Muscle layer of colon (tissue), 2 donors: ENCODE measurements around the gene CEP250.
"Not testable (repeated sequence)": the region's sequence is repeated elsewhere in the genome, so short reads cannot be mapped to it uniquely, and the experiment has no call there.

Source experiments
- H3K27ac ChIP-seq: one replicate; pipeline ENCODE4 v1.7.0; 2013; ENCODE audit warnings: low read depth, mild to moderate bottlenecking, low read length, moderate library complexity
- H3K27me3 ChIP-seq, 2 donors: one replicate each; pipeline ENCODE4 v1.7.0; 2013; ENCODE audit warnings: low read length in 2 of 2, mild to moderate bottlenecking in 2 of 2; ENCODE audit not compliant: insufficient read depth in 2 of 2, control insufficient read depth in 1 of 2
- H3K36me3 ChIP-seq: one replicate; pipeline ENCODE4 v1.7.0; 2013; ENCODE audit warnings: mild to moderate bottlenecking, low read length; ENCODE audit not compliant: insufficient read depth
- H3K4me1 ChIP-seq: one replicate; pipeline ENCODE4 v1.7.0; 2013; ENCODE audit warnings: mild to moderate bottlenecking, low read length; ENCODE audit not compliant: insufficient read depth
- H3K4me3 ChIP-seq, 2 donors: one replicate each; pipeline ENCODE4 v1.7.0; 2013; ENCODE audit warnings: low read length in 2 of 2, low read depth in 1 of 2, mild to moderate bottlenecking in 1 of 2, moderate library complexity in 1 of 2
- H3K9ac ChIP-seq: one replicate; pipeline ENCODE4 v1.7.0; 2013; ENCODE audit warnings: low read length
- H3K9me3 ChIP-seq: one replicate; pipeline ENCODE4 v1.7.0; 2013; ENCODE audit warnings: mild to moderate bottlenecking, low read length
- donor health status: abdominal sarcoma.
- donor health status: Adenocarcinoma of cecum.

The CEP250 gene

DNA sequence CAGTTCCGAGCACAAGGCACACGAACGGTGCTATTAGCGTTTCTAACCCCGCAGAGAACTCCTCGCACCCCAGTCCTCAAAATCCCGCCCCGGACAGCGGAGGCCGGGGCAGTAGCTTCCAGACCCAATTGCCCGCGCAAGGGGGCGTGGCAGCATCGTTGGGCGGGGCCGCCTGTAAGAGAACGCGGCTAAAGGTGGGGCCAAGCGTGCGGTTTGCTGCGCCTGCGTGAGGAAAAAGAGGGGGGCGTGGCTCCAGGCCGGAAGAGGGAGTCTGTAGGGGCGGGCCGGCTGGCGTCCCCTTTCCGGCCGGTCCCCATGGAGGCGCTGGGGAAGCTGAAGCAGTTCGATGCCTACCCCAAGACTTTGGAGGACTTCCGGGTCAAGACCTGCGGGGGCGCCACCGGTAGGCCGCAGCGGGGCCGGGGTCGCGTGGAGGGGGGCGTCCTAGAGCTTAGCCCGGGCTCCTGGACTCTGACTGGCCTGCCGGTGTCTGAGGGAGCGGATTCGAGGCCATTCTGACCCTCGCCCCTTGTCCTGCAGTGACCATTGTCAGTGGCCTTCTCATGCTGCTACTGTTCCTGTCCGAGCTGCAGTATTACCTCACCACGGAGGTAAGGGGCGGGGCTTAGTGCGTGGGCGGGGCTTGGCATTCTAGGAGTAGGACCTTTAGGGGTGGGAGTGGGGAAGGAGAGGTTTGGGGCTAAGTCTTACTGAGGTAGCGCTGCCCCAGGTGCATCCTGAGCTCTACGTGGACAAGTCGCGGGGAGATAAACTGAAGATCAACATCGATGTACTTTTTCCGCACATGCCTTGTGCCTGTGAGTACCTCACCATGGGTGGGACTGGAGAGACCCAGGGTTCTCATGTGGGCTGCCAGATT is 86.6 kb downstream of the CEP250 start, which contains the start of gene ERGIC3:
Gene ERGIC3 (plus strand): TSS at position 296 of the 880 bp plus-strand sequence. CDS start 20 bp downstream, at position 316.
- H3K27ac ChIP-seq = peak within 1 kb of the TSS; percentile 72
- H3K4me1 ChIP-seq = peaks cover 19% of the 10 kb centered on the region
- H3K27me3 ChIP-seq = no peaks in the 10 kb centered on the region
- no peak within 1 kb of the TSS for H3K9ac ChIP-seq
- H3K4me3 ChIP-seq = peak within 1 kb of the TSS; percentile 91 to 94
- peaks cover 7% of the 10 kb centered on the region for H3K36me3 ChIP-seq
- H3K9me3 ChIP-seq = no peaks in the 10 kb centered on the region

DNA sequence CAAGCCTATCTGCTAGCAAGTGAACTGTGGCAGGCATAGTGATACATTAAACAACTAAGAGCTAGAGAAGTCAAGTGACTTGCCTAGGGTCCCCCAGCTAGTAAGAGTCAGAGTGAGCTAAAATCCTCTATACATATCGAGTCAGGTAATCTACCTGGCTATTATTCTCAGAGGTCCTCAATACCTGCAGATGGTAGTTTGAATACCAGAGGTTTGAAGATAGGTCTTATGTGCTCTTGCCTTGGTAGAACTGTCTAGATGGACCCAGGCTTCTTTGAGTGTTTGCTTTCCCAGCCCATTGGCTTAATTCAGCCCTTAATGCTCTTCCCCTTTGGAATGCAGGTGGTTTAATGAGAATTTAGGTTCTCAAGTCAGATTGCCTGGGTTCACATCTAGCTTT is 87.6 kb downstream of the CEP250 start:
- Histone ChIP-seq H3K36me3 (peaks cover 13% of the 10 kb centered on the region), H3K27me3 (no peaks in the 10 kb centered on the region), H3K4me1 (peaks cover 19% of the 10 kb centered on the region), H3K27ac (no peak overlapping the region), H3K9me3 (no peaks in the 10 kb centered on the region), H3K4me3 (peak overlapping the region in 1 of 2 donors; percentile 91), H3K9ac (no peak overlapping the region)

DNA sequence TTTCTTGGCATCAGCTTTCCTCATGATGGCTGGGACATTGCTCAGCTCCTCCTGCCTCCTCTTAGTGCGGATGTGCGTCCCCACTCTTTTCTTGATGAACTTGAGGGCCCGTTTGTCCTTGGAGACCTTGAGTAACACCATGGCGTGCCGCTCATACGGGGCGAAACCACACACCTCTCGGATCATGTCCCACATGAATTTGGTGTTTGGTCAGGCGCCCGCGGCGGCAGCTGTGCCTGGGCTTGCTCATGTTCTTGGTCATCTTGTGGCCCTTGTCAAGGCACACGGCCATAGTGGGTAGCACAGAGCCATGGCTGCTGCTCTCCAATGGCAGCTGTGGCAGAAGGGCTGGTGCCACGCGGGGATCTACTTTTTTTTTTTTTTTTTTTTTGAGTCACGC is 89.0 kb downstream of the CEP250 start:
- no peak overlapping the region for H3K9ac ChIP-seq
- H3K27ac ChIP-seq = no peak overlapping the region
- H3K9me3 ChIP-seq = no peaks in the 10 kb centered on the region
- no peaks in the 10 kb centered on the region for H3K27me3 ChIP-seq
- no peak overlapping the region for H3K4me3 ChIP-seq
- peaks cover 19% of the 10 kb centered on the region for H3K4me1 ChIP-seq
- H3K36me3 ChIP-seq = peaks cover 25% of the 10 kb centered on the region

DNA sequence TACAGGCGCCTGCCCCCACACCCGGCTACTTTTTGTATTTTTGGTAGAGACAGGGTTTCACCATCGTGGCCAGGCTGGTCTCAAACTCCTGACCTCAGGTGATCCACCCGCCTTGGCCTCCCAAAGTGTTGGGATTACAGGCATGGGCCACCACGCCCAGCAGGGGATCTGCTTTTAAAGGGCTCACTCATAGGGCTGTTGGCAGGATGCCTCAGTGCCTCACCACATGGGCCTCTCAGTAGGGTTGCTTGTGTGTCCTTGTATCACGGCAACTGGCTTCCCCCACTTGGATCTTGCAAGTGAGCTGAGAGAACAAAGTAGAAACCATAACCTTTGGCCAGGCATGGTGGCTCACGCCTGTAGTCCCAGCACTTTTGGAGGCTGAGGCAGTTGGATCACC is 89.5 kb downstream of the CEP250 start:
- H3K9ac ChIP-seq, H3K27ac ChIP-seq, H3K9me3 ChIP-seq, H3K27me3 ChIP-seq, H3K4me3 ChIP-seq: not testable (repeated sequence)
- Histone ChIP-seq H3K4me1 (peaks cover 19% of the 10 kb centered on the region), H3K36me3 (peaks cover 29% of the 10 kb centered on the region)

DNA sequence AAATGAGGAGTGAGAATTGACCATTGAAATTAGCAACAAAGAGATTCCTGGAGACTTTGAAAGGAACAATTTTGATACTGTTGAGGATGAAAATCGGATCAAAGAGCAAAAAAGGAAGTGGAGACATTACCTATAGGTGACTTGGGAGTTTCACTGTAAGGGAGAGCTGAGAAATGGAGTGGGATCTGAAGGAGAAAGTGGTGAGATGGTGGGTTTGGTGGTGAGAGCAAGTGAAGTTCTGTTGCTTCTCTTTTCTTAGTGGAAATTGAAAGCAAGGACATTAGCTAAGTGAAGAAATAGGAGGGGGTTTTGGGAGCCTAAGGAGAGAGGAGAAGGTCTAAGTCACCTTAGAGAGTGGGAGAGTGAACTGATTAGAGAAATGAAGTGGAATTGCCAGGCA is 90.7 kb downstream of the CEP250 start:
- Histone ChIP-seq H3K4me1 (peaks cover 17% of the 10 kb centered on the region), H3K27ac (no peak overlapping the region), H3K9me3 (no peaks in the 10 kb centered on the region), H3K36me3 (peaks cover 32% of the 10 kb centered on the region), H3K4me3 (no peak overlapping the region), H3K27me3 (no peaks in the 10 kb centered on the region), H3K9ac (no peak overlapping the region)

DNA sequence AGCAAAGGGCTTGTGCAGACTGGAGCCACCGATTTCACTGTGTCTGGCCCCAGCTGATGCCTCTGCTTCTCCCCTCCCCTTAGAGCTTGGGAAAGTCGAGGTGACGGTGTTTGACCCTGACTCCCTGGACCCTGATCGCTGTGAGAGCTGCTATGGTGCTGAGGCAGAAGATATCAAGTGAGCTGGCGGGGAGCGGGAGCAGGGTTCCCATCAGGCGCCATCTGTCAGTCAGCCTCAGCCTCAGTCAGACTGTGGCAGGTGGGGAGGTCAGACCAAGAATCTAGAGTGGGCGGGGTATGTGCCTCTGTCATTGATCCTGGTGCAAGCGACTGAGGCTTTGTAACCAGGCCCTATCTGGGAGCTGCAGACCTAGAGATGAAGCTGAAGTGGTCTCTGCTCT is 91.9 kb downstream of the CEP250 start:
- Histone ChIP-seq H3K27ac (no peak overlapping the region), H3K9me3 (no peaks in the 10 kb centered on the region), H3K36me3 (peaks cover 44% of the 10 kb centered on the region)

DNA sequence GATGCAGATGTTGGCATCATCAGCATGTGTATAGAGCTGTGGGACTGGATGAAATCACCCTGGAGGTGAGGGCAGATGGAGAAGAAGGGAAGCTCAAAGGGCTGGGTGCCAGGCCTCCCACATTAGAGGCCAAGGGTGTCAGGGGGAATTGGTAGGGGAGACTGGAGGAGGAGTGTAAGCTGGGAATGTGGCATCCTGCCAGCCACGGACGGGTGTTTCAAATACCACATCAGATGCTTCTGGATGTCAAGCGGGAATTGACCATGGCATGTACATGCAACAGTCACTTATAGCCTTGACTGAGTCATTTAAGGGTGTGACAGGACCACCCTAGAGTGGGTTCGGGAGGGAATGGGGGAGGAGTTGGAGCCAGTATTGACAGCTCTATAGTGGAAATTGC is 96.1 kb downstream of the CEP250 start:
- peaks cover 64% of the 10 kb centered on the region for H3K36me3 ChIP-seq
- no peaks in the 10 kb centered on the region for H3K4me1 ChIP-seq

More for the DNA sequence above, 91.9 kb downstream of the CEP250 start:
- Histone ChIP-seq H3K9ac (no peak overlapping the region), H3K27me3 (no peaks in the 10 kb centered on the region), H3K4me1 (peaks cover 10% of the 10 kb centered on the region), H3K4me3 (no peak overlapping the region)

DNA sequence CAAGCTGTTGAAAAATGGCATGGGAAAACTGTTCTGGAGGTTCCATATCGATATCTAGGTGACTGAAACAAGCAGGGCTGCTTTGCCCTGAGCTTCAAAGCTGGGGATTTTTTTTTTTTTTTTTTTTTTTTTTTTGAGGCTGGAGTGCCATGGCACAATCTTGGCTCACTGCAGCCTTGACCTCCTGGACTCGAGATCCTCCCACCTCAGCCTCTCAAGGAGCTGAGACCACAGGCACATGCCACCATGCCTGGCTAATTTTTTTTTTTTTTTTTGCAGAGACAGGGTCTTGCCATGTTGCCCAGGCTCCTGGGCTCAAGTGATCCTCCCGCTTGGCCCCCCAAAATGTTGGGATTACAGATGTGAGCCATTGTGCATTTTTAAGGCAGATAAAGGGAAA is 97.5 kb downstream of the CEP250 start:
- Histone ChIP-seq H3K27me3 (no peaks in the 10 kb centered on the region), H3K36me3 (peaks cover 62% of the 10 kb centered on the region), H3K9ac (no peak overlapping the region), H3K9me3 (no peaks in the 10 kb centered on the region), H3K4me3 (no peak overlapping the region), H3K27ac (no peak overlapping the region), H3K4me1 (no peaks in the 10 kb centered on the region)

More for the DNA sequence above, 96.1 kb downstream of the CEP250 start:
- Histone ChIP-seq H3K27ac (no peak overlapping the region), H3K9ac (no peak overlapping the region), H3K9me3 (no peaks in the 10 kb centered on the region), H3K27me3 (no peaks in the 10 kb centered on the region), H3K4me3 (no peak overlapping the region)

DNA sequence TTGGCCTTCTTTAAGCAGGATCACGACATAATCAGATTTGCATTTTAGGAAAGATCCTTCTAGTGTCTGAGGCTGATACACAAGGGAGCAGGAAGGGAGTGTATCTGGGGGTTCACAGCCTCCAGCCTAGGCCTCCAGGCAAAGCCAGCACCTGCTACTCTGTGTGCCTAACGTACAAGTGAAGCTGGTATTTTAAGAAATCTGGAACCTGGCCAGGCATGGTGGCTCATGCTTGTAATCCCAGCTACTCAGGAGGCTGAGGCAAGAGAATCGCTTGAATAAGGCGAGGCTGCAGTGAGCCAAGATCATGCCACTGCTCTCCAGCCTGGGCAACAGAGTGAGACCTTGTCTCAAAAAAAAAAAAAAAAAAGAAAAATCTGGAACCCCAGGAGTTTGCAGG is 100.1 kb downstream of the CEP250 start:
- H3K27me3 ChIP-seq, H3K4me1 ChIP-seq, H3K4me3 ChIP-seq, H3K9ac ChIP-seq, H3K9me3 ChIP-seq, H3K27ac ChIP-seq: not testable (repeated sequence)
- peaks cover 42% of the 10 kb centered on the region for H3K36me3 ChIP-seq

DNA sequence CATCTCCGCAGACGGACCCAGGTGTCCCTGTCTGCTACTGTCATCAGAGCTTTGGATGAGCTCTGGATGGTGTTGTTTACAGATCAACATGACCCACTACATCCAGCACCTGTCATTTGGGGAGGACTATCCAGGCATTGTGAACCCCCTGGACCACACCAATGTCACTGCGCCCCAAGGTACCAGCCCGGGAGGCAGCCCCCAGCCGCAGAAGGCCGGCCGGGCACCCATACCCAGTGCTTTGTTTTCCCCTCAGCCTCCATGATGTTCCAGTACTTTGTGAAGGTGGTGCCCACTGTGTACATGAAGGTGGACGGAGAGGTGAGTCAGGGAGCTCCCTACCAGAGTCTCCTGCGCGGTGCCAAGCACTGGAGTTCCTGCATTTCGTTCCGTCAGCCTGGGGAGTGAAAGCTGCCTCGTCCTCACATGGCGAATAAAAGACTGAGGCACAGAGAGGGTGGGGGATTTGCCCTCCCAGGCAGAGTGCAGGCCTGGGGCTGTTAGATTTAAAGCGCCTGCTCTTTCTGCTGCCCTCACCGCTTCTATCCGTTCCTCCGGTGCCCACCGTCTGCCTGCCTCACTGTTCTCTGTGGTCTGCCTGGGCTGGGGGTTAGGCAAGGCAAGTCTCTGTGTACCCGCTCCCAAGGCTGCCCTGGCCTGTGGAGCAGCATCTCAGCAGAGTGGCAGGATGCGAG is 100.7 kb downstream of the CEP250 start:
- Histone ChIP-seq H3K36me3 (peaks cover 42% of the 10 kb centered on the region), H3K9ac (no peak overlapping the region), H3K4me3 (no peak overlapping the region), H3K9me3 (no peaks in the 10 kb centered on the region), H3K27ac (no peak overlapping the region), H3K4me1 (no peaks in the 10 kb centered on the region), H3K27me3 (no peaks in the 10 kb centered on the region)

DNA sequence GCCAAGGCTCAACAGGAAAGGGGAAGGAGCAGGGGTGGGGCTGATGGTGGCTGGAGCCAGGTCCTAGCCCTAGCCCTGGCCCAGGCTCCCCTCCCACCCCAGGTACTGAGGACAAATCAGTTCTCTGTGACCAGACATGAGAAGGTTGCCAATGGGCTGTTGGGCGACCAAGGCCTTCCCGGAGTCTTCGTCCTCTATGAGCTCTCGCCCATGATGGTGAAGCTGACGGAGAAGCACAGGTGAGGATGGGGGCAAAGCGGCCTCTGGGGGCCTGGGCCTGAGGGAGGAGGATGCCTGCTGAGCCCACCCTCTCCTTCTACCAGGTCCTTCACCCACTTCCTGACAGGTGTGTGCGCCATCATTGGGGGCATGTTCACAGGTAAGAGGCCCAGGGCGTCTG is 101.5 kb downstream of the CEP250 start:
- Histone ChIP-seq H3K4me1 (no peaks in the 10 kb centered on the region), H3K9ac (no peak overlapping the region), H3K36me3 (peaks cover 35% of the 10 kb centered on the region), H3K9me3 (no peaks in the 10 kb centered on the region), H3K27ac (no peak overlapping the region), H3K4me3 (no peak overlapping the region), H3K27me3 (no peaks in the 10 kb centered on the region)
